Measurements from ENCODE around the gene TMEM269.

Gene TMEM269

GRCh38 chr1:42758641-42759040 lies 26.1 kb upstream of the TMEM269 start:
- peak in 1 of 2 experiments; percentile 52 for DNase-seq (ENCODE audit: low read depth in 1 of 2, low spot score in 1 of 2)
- Histone ChIP-seq H3K27me3 (ENCODE audit: insufficient read depth, poor library complexity, severe bottlenecking) (no peaks in the 10 kb centered on the region), H3K4me3 (replicated peaks; ENCODE audit: insufficient read depth, low read length) (no peak overlapping the region), H3K27ac (replicated peaks) (peak overlapping the region; percentile 21; the same call in 1 of the 2 replicates)
- TF ChIP-seq SPI1 (IDR thresholded peaks at IDR 0.05; ENCODE audit: borderline replicate concordance, low read depth) (peak; percentile 51; the same call in 1 of the 2 replicates), REST (IDR thresholded peaks at IDR 0.05; ENCODE audit: insufficient replicate concordance, low read depth) (no peak)

- H3K27ac ChIP-seq (replicated peaks): peak overlapping the region; percentile 24; the same call in 1 of the 2 replicates
- H3K4me3 ChIP-seq (replicated peaks; ENCODE audit: insufficient read depth, low read length): no peak overlapping the region
- TF ChIP-seq GABPA (IDR thresholded peaks at IDR 0.05; ENCODE audit: low read depth): no peak
- TF ChIP-seq CTCF (IDR thresholded peaks at IDR 0.05; ENCODE audit: insufficient read depth, low read length): no peak
- no peak for TF ChIP-seq REST (IDR thresholded peaks at IDR 0.05; ENCODE audit: insufficient replicate concordance, low read depth)
- no peak for TF ChIP-seq POLR2AphosphoS5 (IDR thresholded peaks at IDR 0.05; ENCODE audit: low read depth)
- no peak for TF ChIP-seq SPI1 (IDR thresholded peaks at IDR 0.05; ENCODE audit: borderline replicate concordance, low read depth)
- peak in 1 of 2 experiments; percentile 36 for DNase-seq (ENCODE audit: low read depth in 1 of 2, low spot score in 1 of 2)
- H3K27me3 ChIP-seq (ENCODE audit: insufficient read depth, poor library complexity, severe bottlenecking): no peaks in the 10 kb centered on the region
Observed at GRCh38 chr1:42759114-42759513, 25.7 kb upstream of the TMEM269 start.

- no peaks in the 10 kb centered on the region for H3K27me3 ChIP-seq (ENCODE audit: insufficient read depth, poor library complexity, severe bottlenecking)
- no peak for DNase-seq (ENCODE audit: low read depth in 1 of 2, low spot score in 1 of 2)
- H3K27ac ChIP-seq (replicated peaks): no peak overlapping the region
- no peak overlapping the region for H3K4me3 ChIP-seq (replicated peaks; ENCODE audit: insufficient read depth, low read length)
- TF ChIP-seq POLR2AphosphoS5 (IDR thresholded peaks at IDR 0.05; ENCODE audit: low read depth) (no peak), SPI1 (IDR thresholded peaks at IDR 0.05; ENCODE audit: borderline replicate concordance, low read depth) (no peak), GABPA (IDR thresholded peaks at IDR 0.05; ENCODE audit: low read depth) (no peak), CTCF (IDR thresholded peaks at IDR 0.05; ENCODE audit: insufficient read depth, low read length) (no peak), REST (IDR thresholded peaks at IDR 0.05; ENCODE audit: insufficient replicate concordance, low read depth) (no peak)
Observed at GRCh38 chr1:42761567-42761966, 23.2 kb upstream of the TMEM269 start.
